ENCODE results near the gene HIVEP3. TPM values are rescaled to one million over a fixed set of nuclear protein-coding genes. Genes with fewer than 3 reads are reported as not detected.

The HIVEP3 gene
- total RNA-seq, 1 experiment from 2014 or later = 1.4 TPM

DNA sequence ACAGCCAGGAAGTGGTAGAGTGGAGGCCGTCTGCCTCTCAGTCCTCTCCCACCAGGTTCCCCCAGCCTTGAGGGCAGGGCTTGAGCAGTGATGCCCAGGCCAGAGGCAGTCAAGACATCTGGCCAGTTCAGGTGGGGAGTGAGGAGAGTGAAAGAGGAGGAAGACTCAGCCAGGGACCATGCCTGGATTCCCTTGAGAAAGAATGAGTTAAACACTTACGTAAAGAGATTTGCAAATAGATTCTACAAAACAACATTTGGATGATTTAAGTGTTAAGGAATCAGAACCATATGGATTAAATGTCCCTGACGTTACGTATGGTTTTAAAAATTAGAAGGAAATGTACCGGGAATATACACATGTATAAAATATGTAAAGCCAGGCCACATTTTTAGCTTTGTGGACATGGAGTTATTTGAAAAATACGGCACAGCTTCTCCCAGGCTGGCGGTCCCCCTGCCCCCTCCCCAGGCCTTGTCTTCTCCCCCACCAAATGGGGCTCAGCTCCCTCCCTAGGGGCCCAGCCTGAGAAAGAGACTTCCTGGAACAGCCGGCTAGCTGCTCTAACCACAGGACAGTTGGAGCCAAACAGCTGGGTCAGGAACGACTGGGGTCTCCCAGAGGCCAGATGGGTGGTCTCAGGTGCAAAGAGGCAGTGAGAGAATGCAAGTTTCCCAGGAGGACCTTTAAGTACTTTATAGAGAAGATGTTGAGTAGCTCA lies 245.9 kb downstream of the HIVEP3 start:
- Histone ChIP-seq H3K18ac (ENCODE audit: insufficient read length, low read depth, low read length) (peak overlapping the region; percentile 35), H2AK5ac (ENCODE audit: insufficient read length, low read length) (no peak overlapping the region), H3K4me2 (ENCODE audit: insufficient read depth, insufficient read length, low read length) (no peak overlapping the region), H2AFZ (ENCODE audit: low read length) (no peak overlapping the region), H4K91ac (ENCODE audit: insufficient read length, low read depth, low read length) (no peak overlapping the region), H4K20me1 (ENCODE audit: control insufficient read depth, insufficient read depth, insufficient read length) (no peaks in the 10 kb centered on the region), H3K9me3 (ENCODE audit: control insufficient read depth, low read depth, low read length) (no peaks in the 10 kb centered on the region), H3K4ac (ENCODE audit: low read depth, low read length) (no peak overlapping the region), H4K8ac (replicated peaks; ENCODE audit: insufficient read length, low read depth, low read length) (no peak overlapping the region), H3K4me1 (ENCODE audit: insufficient read depth, low read length) (no peaks in the 10 kb centered on the region), H3K23ac (ENCODE audit: insufficient read length, low read depth, low read length) (no peak overlapping the region), H2BK15ac (ENCODE audit: low read depth, low read length) (no peak overlapping the region), H3K79me1 (ENCODE audit: insufficient read depth, low read depth, low read length, poor library complexity, severe bottlenecking) (no peaks in the 10 kb centered on the region), H2BK120ac (ENCODE audit: low read depth, low read length, poor library complexity, severe bottlenecking) (no peak overlapping the region), H2BK20ac (ENCODE audit: low read depth, low read length, poor library complexity, severe bottlenecking) (no peak overlapping the region), H3K27me3 (ENCODE audit: insufficient read depth, low read length) (no peaks in the 10 kb centered on the region), H2BK5ac (ENCODE audit: insufficient read length, low read length) (no peak overlapping the region), H3K14ac (ENCODE audit: insufficient read depth, low read length) (no peak overlapping the region), H3K9ac (ENCODE audit: extremely low read depth, insufficient read length, low read length) (no peak overlapping the region), H3T11ph (ENCODE audit: low read length) (no peak overlapping the region), H3K79me2 (ENCODE audit: insufficient read depth, low read length) (no peaks in the 10 kb centered on the region), H3K56ac (ENCODE audit: insufficient read length, low read depth, low read length) (no peak overlapping the region), H2BK12ac (ENCODE audit: insufficient read length, low read depth, low read length) (no peak overlapping the region), H3K27ac (ENCODE audit: insufficient read length, low read depth, low read length) (no peak overlapping the region), H3K23me2 (ENCODE audit: insufficient read length, low read depth, low read length, poor library complexity, severe bottlenecking) (no peaks in the 10 kb centered on the region), H4K5ac (ENCODE audit: insufficient read length, low read depth, low read length) (no peak overlapping the region)
- no CpG with 5 or more reads among the region's 9 CpGs for WGBS (ENCODE audit: extremely low coverage, insufficient read length, low lambda C conversion rate)
- H3K4me1 Mint-ChIP-seq = peaks cover 19 to 21% of the 10 kb centered on the region in 2 experiments
- no peaks in the 10 kb centered on the region for H3K9me3 Mint-ChIP-seq
- peaks cover 10% of the 10 kb centered on the region for H3K27me3 Mint-ChIP-seq (ENCODE audit: low read depth)
- H3K27ac Mint-ChIP-seq = no peak overlapping the region; a peak in 1 of 7 replicates
- no peak for TF ChIP-seq CTCF (conservative IDR thresholded peaks at IDR 0.05)
- no peak overlapping the region for H3K4me3 Mint-ChIP-seq
- no peaks in the 10 kb centered on the region for H3K36me3 Mint-ChIP-seq (ENCODE audit: insufficient read depth in 1 of 3, low read depth in 3 of 3)
- DNase-seq = no peak

Measured in H9 (cell line).